ENCODE results near the gene DNAJC10.
"Not testable (repeated sequence)": the region's sequence is repeated elsewhere in the genome, so short reads cannot be mapped to it uniquely, and the experiment has no call there.

Gene DNAJC10

GRCh38 chr2:182740701-182741100 lies 24.6 kb downstream of the DNAJC10 start:
- TF ChIP-seq, protein P1, sequence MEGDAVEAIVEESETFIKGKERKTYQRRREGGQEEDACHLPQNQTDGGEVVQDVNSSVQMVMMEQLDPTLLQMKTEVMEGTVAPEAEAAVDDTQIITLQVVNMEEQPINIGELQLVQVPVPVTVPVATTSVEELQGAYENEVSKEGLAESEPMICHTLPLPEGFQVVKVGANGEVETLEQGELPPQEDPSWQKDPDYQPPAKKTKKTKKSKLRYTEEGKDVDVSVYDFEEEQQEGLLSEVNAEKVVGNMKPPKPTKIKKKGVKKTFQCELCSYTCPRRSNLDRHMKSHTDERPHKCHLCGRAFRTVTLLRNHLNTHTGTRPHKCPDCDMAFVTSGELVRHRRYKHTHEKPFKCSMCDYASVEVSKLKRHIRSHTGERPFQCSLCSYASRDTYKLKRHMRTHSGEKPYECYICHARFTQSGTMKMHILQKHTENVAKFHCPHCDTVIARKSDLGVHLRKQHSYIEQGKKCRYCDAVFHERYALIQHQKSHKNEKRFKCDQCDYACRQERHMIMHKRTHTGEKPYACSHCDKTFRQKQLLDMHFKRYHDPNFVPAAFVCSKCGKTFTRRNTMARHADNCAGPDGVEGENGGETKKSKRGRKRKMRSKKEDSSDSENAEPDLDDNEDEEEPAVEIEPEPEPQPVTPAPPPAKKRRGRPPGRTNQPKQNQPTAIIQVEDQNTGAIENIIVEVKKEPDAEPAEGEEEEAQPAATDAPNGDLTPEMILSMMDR (IDR thresholded peaks at IDR 0.05) = no peak
- DNase-seq = no peak
- peaks cover 77% of the 10 kb centered on the region for H3K36me3 Mint-ChIP-seq (ENCODE audit: low read depth)
- no peak overlapping the region for H3K4me3 Mint-ChIP-seq
- no peaks in the 10 kb centered on the region for H3K4me1 Mint-ChIP-seq
- H3K9me3 Mint-ChIP-seq = peaks cover 6% of the 10 kb centered on the region
- no peak overlapping the region for H3K27ac Mint-ChIP-seq
- no peaks in the 10 kb centered on the region for H3K27me3 Mint-ChIP-seq (ENCODE audit: low read depth, poor library complexity)

GRCh38 chr2:182741620-182742019 lies 25.6 kb downstream of the DNAJC10 start:
- Mint-ChIP-seq H3K9me3 (peaks cover 16% of the 10 kb centered on the region), H3K4me3 (no peak overlapping the region), H3K27me3 (ENCODE audit: low read depth, poor library complexity) (no peaks in the 10 kb centered on the region), H3K36me3 (ENCODE audit: low read depth) (peaks cover 85% of the 10 kb centered on the region), H3K4me1 (no peaks in the 10 kb centered on the region), H3K27ac (no peak overlapping the region)
- DNase-seq = no peak
- TF ChIP-seq, protein P1 (IDR thresholded peaks at IDR 0.05) = no peak

DNA sequence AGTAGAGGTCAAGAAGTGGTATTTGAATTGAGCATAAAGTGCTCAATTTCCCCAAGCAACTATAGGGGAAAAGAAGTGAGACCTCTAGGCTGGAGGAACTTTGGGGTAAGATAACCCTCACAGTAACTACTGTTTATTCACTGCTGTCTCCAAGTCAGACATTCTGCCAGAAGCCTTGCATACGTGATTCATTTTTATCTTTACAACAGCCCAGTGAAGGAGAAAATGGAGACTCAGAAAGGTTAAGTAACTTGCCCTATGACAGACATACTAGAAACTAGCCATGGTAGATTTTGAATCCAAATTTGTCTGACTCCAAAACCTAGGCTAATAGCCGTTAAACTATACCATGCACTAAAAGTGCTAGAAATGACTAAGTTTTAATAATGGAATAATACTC lies 28.4 kb downstream of the DNAJC10 start:
- Mint-ChIP-seq H3K4me1 (no peaks in the 10 kb centered on the region), H3K27me3 (ENCODE audit: low read depth, poor library complexity) (no peaks in the 10 kb centered on the region), H3K36me3 (ENCODE audit: low read depth) (peaks cover 70% of the 10 kb centered on the region), H3K27ac (no peak overlapping the region), H3K9me3 (peaks cover 20% of the 10 kb centered on the region), H3K4me3 (no peak overlapping the region)
- no peak for DNase-seq
- TF ChIP-seq, protein P1 (IDR thresholded peaks at IDR 0.05) = no peak

DNA sequence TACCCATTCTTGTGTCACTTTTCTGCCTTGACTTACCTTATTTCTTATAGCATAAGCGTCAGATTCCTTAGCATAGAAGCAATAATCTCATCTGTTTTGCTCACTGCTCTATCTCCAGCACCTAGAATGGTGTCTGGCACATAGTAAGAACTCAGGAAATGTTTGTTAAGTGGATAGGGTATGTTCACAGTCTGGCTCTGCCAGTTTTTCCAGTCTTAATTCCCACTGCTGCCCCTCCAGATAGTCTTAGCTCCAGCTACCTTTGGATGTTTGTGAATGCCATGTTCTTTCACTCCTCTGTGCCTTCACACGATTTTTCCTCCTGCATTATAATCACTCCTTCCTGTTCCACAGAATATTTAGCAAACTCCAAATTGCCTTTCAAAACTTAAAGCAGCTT lies 29.0 kb downstream of the DNAJC10 start:
- H3K9me3 Mint-ChIP-seq = peaks cover 20% of the 10 kb centered on the region
- no peak for DNase-seq
- H3K4me1 Mint-ChIP-seq = no peaks in the 10 kb centered on the region
- H3K36me3 Mint-ChIP-seq (ENCODE audit: low read depth) = peaks cover 73% of the 10 kb centered on the region
- no peaks in the 10 kb centered on the region for H3K27me3 Mint-ChIP-seq (ENCODE audit: low read depth, poor library complexity)
- TF ChIP-seq, protein P1 (IDR thresholded peaks at IDR 0.05) = no peak
- peak overlapping the region; percentile 11 for H3K27ac Mint-ChIP-seq
- no peak overlapping the region for H3K4me3 Mint-ChIP-seq

- H3K4me1 Mint-ChIP-seq; H3K27ac Mint-ChIP-seq; H3K4me3 Mint-ChIP-seq; DNase-seq; H3K27me3 Mint-ChIP-seq (ENCODE audit: low read depth, poor library complexity): not testable (repeated sequence)
- peaks cover 20% of the 10 kb centered on the region for H3K9me3 Mint-ChIP-seq
- peaks cover 78% of the 10 kb centered on the region for H3K36me3 Mint-ChIP-seq (ENCODE audit: low read depth)
Measured at GRCh38 chr2:182745894-182746293, 29.8 kb downstream of the DNAJC10 start.

DNA sequence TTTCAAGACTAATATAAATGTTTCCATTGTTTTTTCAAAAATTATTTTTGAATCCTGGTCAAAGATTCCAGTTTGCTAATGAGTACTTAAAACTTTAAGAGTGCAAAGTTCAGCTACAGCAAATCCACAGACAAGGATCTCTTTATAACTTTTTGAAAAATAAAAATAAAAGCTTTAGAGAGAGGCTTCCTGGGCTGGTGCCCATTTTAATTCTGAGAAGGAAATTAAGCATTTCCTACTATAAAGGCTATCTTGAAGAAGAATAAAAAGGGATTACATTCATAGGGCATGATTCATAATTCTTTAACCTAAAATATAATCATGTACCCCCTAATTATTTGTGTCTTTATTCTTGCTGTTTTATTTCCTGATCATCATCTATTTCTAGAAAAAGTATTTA lies 38.2 kb downstream of the DNAJC10 start:
- no peaks in the 10 kb centered on the region for H3K9me3 Mint-ChIP-seq
- no peak overlapping the region for H3K4me3 Mint-ChIP-seq
- H3K27ac Mint-ChIP-seq = no peak overlapping the region
- H3K36me3 Mint-ChIP-seq (ENCODE audit: low read depth) = peaks cover 64% of the 10 kb centered on the region
- no peaks in the 10 kb centered on the region for H3K4me1 Mint-ChIP-seq
- H3K27me3 Mint-ChIP-seq (ENCODE audit: low read depth, poor library complexity) = no peaks in the 10 kb centered on the region
- DNase-seq = no peak
- TF ChIP-seq, protein P1 (IDR thresholded peaks at IDR 0.05) = no peak
